Measurements from ENCODE around the gene PYY.
A peak's percentile ranks its signal among the peaks of the same experiment; 100 is the strongest.

The PYY gene

GRCh38 chr17:43915559-43915958 lies 38.2 kb downstream of the PYY start:
- DNase-seq (ENCODE audit: low read depth, low spot score), result no peak

GRCh38 chr17:43914451-43914850 lies 39.3 kb downstream of the PYY start:
- no peak for DNase-seq (ENCODE audit: low read depth, low spot score)

DNA sequence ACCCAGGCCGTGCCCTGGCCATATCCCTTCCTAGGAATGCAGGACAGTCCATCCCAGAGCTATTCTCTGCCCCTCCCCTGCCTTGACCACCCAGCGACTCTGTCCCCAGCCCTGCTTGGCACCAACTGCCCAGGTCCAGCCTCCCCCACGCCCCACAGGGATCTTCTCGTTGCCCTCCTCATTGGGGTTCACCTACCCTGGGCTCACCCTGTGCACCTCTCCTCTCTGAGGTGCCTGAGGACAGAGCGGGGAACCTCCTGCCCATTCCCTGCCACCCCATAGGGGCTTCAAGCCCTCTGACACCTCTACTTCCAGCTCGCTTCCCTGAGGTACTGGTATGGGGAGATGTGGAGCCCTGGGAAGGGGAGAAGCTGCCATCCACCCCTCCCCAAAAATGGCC lies 40.2 kb downstream of the PYY start:
- no peak for DNase-seq (ENCODE audit: low read depth, low spot score)

DNA sequence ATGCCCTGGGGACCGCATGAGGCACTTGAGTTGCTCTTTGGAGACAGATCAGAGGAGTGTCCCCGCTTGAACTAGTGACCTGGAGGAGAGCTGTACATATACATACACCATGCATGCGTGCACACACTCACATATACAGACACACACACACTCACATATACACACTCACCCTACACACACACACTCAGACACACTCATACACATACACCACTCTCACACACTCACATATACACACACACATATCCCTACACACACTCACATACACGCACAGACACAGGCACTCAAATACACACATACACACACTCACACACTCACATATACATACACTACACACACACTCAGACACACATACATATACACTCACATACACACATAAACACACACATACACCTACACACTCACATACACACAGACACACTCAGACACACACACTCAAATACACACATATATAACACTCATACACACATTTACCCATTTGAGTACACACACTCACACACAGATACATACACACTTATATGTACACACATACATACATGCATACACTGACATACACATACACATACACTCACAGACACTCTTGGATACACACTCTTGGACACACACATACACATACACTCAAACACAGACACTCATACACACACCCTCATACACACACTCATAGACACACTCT lies 41.0 kb downstream of the PYY start:
- DNase-seq (ENCODE audit: low read depth, low spot score), result no peak

GRCh38 chr17:43911904-43912303 lies 41.8 kb downstream of the PYY start:
- no peak for DNase-seq (ENCODE audit: low read depth, low spot score)

DNA sequence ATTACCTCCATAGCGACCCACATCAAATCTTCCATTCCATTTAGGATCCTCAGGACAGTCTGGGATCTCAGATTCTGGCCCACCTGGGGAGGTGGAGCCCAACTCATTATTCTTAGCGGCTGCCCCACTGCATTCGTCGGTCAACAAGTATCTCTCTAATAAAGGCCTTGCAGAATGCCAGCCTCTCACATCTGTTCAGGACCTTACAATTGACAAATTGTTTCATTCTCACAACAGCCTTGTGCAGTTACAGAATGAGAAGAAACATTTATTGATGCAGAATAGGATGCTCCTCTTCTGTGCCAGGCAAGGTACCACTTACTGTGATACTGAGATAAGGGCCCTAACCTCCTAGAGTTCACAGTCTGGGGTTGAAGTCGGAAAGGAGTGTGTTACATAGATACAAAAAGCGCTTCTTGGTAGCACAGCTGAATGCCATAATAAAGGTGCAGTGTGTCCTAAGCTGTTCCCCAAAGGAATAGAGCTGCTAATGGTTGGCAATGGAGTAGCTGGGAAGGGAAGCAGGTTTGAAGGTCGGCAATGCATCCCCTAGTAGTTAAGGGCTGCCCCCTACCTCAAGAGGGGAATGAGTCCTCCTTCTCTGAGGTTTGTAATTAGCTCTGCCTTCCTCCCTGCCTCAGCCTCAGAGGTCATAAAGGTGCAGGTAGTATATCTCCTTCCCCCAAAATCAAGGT lies 44.1 kb downstream of the PYY start:
- no peak for DNase-seq (ENCODE audit: low read depth, low spot score)

GRCh38 chr17:43907998-43908721 lies 45.6 kb downstream of the PYY start:
- DNase-seq (ENCODE audit: low read depth, low spot score), result peak; percentile 20

- peak; percentile 33 for DNase-seq (ENCODE audit: low read depth, low spot score)
Measured at GRCh38 chr17:43907425-43907981, 46.2 kb downstream of the PYY start, which contains the start of gene MPP2. TSS of gene MPP2 (minus strand) at chr17:43907536. CDS start at chr17:43904460, 3,076 bp downstream.

GRCh38 chr17:43906951-43907424 lies 46.8 kb downstream of the PYY start:
- no peak for DNase-seq (ENCODE audit: low read depth, low spot score)

- DNase-seq (ENCODE audit: low read depth, low spot score), result no peak
Measured at GRCh38 chr17:43905985-43906852, 47.5 kb downstream of the PYY start.

GRCh38 chr17:43905400-43905984 lies 48.2 kb downstream of the PYY start:
- DNase-seq (ENCODE audit: low read depth, low spot score), result no peak
